ENCODE results near the gene CAMK1G.

CAMK1G gene

DNA sequence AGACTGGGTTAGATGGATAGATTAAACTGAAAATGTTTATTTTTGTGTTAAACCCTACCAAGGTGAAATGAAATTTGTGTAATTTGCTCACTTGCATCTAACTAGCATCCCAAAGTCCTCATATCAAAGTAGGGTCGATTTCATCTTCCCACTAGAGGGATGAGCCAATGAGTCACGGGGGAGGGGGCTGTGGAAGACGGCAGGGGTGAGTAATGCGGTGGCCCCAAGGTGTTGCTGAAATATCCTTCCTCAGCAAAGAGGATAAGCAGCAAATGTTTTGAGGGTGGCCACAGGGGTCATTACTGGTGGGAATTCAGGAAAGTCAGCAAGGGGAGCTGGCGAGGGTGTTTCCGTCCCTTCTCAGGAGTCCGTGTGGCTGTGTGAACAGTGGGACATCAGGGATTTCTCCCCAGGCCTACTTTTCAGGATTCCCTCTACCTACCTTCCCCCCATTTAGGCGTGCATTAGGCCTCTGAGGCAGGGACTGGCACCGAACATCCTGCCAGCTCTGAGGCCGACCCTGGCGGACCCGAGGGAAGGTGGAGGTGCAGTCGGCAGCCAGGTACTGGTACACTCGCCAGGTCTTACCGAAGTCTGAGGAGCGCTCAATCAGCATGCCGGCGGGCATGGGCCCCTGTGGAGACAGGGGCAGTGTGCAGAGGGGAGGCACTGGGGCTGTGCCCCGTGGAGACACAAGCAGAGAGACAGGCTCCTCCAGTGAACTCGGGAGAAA, 50.7 kb downstream of the CAMK1G start:
- no peak for DNase-seq (ENCODE audit: low read depth in 1 of 2, low spot score in 1 of 2)

GRCh38 chr1:209635850-209636249, 52.3 kb downstream of the CAMK1G start:
- no peak for DNase-seq (ENCODE audit: low read depth in 1 of 2, low spot score in 1 of 2)

DNA sequence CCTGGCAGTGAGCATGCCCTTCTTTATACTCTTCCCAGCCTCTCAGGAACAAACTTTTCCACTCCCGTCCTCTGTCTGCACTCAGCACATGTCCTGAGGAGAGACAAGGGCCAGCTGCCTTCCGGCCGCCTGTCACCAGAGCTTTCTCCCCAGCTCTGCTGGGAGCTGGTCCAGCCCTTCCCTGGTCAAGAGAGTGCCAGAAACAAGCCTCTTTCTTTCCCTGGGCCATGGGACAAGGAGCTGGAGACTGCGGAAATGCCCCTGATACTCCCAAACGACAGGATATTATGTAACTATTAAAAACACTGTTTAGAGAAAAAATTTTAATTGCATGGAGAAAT, 58.3 kb downstream of the CAMK1G start:
- no peak for DNase-seq (ENCODE audit: low read depth in 1 of 2, low spot score in 1 of 2)

GRCh38 chr1:209642816-209643215, 59.3 kb downstream of the CAMK1G start:
- DNase-seq (ENCODE audit: low read depth in 1 of 2, low spot score in 1 of 2) = no peak

DNA sequence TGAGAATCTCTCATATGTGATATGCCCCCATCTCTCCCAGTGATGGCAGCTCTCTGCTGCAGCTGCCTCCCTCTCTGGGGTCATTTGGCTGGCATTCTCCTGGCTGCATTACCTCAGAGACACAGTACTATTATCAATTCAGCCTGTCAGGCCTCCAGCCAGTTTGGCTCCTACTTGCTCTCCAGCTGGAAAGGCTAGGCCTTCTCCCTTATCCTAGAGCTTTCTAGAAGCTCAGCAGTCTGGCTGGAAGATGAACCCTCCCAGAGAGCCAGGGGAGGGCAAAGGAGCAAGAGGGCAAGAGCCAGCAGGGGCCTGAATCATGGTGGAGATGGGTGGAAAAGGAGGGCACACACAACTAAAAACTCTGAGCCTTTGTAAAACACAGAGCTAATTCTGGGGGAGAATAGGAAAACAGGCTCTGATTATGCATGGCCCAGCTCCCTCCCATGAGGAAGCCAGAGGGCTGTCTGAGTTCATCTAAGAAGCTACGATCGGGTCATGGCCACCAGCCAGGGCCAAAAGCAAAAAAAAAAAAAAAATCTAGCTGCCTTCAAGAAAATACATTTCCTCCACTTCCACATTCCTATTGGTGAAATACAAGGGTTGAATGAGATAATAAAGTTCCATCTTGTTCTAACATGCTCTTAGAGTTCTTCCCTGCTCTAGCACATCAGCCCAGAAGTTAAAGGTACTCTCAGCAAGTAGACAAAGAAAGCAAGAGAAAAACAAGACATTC, 59.9 kb downstream of the CAMK1G start:
- no peak for DNase-seq (ENCODE audit: low read depth in 1 of 2, low spot score in 1 of 2)

- no peak for DNase-seq (ENCODE audit: low read depth in 1 of 2, low spot score in 1 of 2)
Measured at GRCh38 chr1:209645574-209646452, 62.3 kb downstream of the CAMK1G start.

- no peak for DNase-seq (ENCODE audit: low read depth in 1 of 2, low spot score in 1 of 2)
Measured at GRCh38 chr1:209646558-209646957, 63.0 kb downstream of the CAMK1G start.

- no peak for DNase-seq (ENCODE audit: low read depth in 1 of 2, low spot score in 1 of 2)
Measured at GRCh38 chr1:209647156-209647555, 63.6 kb downstream of the CAMK1G start.

DNA sequence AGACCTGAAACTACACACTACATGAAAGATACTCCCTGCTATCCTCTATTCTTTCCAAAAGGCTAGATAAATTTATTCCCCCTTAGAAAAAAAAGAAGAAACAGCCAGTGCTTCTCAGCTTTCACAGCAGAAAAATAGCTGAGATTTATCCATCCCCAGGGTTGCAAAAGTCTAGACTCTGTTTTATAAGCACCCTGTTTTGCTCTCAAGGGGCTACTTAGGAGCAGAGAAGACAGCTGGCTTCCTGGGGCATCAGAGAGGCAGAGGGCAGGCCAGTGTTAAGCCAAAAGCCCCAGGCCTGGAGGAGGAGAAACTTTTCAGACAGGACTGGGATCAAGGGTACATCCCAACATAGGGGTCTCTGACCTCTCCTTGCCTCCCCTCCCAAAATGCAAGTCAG, 64.8 kb downstream of the CAMK1G start:
- no peak for DNase-seq (ENCODE audit: low read depth in 1 of 2, low spot score in 1 of 2)

- no peak for DNase-seq (ENCODE audit: low read depth in 1 of 2, low spot score in 1 of 2)
Measured at GRCh38 chr1:209648931-209649776, 65.6 kb downstream of the CAMK1G start.

GRCh38 chr1:209650454-209650853, 66.9 kb downstream of the CAMK1G start:
- no peak for DNase-seq (ENCODE audit: low read depth in 1 of 2, low spot score in 1 of 2)

DNA sequence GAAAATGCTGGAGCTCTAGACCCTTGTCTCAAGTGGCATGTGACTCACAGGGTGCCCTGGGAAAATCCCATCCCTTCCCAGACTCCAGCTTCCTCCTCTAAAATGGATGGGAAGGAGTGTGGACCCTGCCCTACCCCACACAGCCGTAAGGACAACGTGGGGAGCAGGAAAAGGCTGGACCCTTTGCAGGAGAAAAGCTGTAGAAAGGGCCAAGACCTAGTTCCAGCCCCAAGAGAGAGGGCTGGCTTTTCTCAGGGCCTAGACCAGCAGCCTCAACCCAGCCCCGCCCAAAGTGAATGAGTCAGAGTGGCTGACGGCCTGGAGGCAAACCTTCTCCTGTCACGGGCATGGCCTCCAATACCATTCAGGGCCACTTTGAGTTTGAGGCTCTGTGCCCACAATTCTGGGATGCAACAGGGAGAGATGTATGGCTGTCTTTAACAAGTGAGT, 67.6 kb downstream of the CAMK1G start:
- DNase-seq (ENCODE audit: low read depth in 1 of 2, low spot score in 1 of 2) = peak in 1 of 2 donors; percentile 21

DNA sequence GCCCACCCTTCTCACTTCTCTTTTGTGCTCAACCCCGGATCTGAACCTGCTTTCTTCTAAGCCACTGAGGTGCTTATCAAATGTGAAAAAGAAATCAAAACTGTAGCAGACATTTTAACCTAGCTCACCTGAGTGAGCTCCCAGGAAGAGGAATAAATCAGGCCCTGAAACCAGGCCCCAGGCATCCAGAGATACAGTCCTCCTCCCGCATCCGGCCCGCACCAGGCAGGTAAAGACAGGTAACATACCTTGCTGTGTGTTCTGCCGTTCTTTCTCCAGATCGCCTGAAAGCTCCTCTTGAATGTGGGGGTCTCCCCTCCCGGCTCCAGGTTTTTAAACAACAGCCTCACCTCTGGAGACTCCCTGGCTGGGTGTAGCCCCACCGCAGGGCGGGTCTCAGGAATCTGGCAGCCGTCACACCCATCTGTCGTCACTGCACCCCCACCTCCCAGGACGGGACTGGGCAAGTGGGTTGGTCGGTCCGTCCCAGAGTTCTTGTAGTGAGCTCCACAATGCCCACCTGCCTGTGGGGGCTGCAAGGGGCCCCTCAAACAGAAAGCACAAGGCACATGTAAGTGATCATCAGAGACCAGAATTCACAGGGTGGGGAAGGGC, 68.7 kb downstream of the CAMK1G start, which contains the start of gene LAMB3:
TSS of gene LAMB3 (minus strand) at position 305 of the 615 bp plus-strand sequence. CDS start 1,481 bp downstream, outside the sequence.
- no peak for DNase-seq (ENCODE audit: low read depth in 1 of 2, low spot score in 1 of 2)

DNA sequence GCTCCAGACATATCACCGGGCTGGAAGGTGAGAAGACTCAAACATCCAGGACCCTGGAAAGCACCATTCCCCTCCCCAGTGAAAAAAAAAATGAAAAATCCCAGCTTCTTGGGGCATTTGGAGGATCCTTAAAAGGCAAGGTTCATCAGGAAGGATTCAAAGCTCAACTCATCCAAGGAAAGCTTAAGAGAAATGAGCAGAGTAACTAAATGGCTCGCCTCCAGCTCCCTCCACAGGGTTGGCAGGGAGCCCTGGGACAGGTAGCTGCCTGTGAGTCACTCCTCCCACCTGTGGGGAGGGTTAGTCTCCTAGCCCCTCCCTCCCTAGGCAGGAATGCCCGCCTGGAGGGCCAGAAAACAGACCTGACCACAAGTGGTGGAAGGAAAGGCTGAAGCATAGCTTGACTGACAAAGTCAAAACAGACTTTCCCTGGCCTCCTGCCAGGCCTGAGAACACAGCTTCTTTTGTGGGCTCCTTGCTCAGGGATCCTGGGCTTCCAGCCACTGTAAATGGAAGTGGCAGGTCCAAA, 69.4 kb downstream of the CAMK1G start:
- DNase-seq (ENCODE audit: low read depth in 1 of 2, low spot score in 1 of 2) = peak in 1 of 2 donors; percentile 17

DNA sequence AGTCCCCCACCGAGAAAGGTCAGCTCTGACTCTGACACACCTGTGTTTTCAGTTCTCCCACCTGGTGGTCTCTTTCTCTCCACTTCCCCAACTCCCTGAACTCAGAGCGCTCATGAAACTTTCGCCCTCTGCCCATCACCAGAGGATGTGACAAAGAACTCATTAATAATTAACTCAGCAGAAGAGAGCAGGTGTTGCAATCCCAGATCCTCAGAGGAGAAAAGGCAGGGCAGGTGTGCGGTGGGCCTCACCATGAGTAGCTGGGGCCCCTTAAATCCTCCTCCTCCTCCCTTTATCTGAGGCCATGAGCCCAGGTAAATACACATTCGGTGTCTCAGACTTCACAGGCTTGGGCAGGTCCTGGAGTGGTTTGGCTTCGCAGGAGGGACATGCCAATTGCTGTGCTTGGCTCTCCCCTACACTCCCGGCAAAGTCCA, 70.4 kb downstream of the CAMK1G start:
- DNase-seq (ENCODE audit: low read depth in 1 of 2, low spot score in 1 of 2) = no peak

- DNase-seq (ENCODE audit: low read depth in 1 of 2, low spot score in 1 of 2) = no peak
Measured at GRCh38 chr1:209655411-209656231, 72.1 kb downstream of the CAMK1G start.

GRCh38 chr1:209657140-209657879, 73.8 kb downstream of the CAMK1G start:
- no peak for DNase-seq (ENCODE audit: low read depth in 1 of 2, low spot score in 1 of 2)

DNA sequence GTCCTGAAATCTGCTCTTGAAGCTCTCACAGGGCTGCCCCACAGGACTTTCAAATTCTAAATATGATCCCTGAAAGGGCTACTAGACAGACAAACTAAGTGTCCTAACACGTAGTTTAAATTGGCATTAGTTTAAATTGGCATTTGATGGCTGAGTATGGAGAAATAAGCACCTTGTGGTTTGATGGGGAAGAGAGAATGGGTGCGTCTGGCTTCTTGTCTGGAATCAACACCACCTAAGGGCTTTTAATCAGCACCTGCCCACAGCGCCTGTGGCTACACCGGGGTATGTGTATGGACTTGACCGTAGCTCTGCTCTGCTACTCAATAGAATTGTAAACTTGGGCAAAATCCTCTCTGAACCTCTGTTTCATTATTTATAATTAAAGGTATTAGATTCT, 74.4 kb downstream of the CAMK1G start:
- no peak for DNase-seq (ENCODE audit: low read depth in 1 of 2, low spot score in 1 of 2)
